Measurements from ENCODE around the gene NHLRC2.
"Not testable (repeated sequence)": the region's sequence is repeated elsewhere in the genome, so short reads cannot be mapped to it uniquely, and the experiment has no call there.

The NHLRC2 gene

GRCh38 chr10:113854013-113854760 lies at the start of gene NHLRC2, which contains the start of gene DCLRE1A:
TSS of gene NHLRC2 (plus strand) at chr10:113854661. CDS start at chr10:113854873, 212 bp downstream.
TSS of gene DCLRE1A (minus strand) at chr10:113854082. CDS start at chr10:113853182, 900 bp downstream.
- Histone ChIP-seq H3K36me3 (ENCODE audit: control insufficient read depth, insufficient read depth, low read length, severe bottlenecking) (no peaks in the 10 kb centered on the region), H3K4me3 (ENCODE audit: low read length) (peak within 1 kb of the TSS; percentile 98), H3K9me3 (ENCODE audit: control insufficient read depth, low read length) (no peaks in the 10 kb centered on the region), H3K27me3 (replicated peaks; ENCODE audit: control insufficient read depth, insufficient read depth, low read length) (no peaks in the 10 kb centered on the region), H3K4me1 (ENCODE audit: control insufficient read depth, insufficient read depth, low read length) (peaks cover 32% of the 10 kb centered on the region), H3K9ac (ENCODE audit: low read length) (peak within 1 kb of the TSS; percentile 98)
- DNase-seq (ENCODE audit: low read depth), result peak; percentile 90

- H3K27me3 ChIP-seq (replicated peaks; ENCODE audit: control insufficient read depth, insufficient read depth, low read length), result peaks cover 48% of the 10 kb centered on the region
- DNase-seq (ENCODE audit: low read depth), result no peak
- no peaks in the 10 kb centered on the region for H3K9me3 ChIP-seq (ENCODE audit: control insufficient read depth, low read length)
- H3K36me3 ChIP-seq (ENCODE audit: control insufficient read depth, insufficient read depth, low read length, severe bottlenecking), result no peaks in the 10 kb centered on the region
- H3K9ac ChIP-seq (ENCODE audit: low read length), result no peak overlapping the region
- no peak overlapping the region for H3K4me3 ChIP-seq (ENCODE audit: low read length)
- H3K4me1 ChIP-seq (ENCODE audit: control insufficient read depth, insufficient read depth, low read length), result no peaks in the 10 kb centered on the region
Measured at GRCh38 chr10:113806503-113806902, 48.0 kb upstream of the NHLRC2 start.

- H3K36me3 ChIP-seq (ENCODE audit: control insufficient read depth, insufficient read depth, low read length, severe bottlenecking), result no peaks in the 10 kb centered on the region
- H3K9ac ChIP-seq (ENCODE audit: low read length), result no peak overlapping the region
- H3K9me3 ChIP-seq (ENCODE audit: control insufficient read depth, low read length), result peaks cover 5% of the 10 kb centered on the region
- no peaks in the 10 kb centered on the region for H3K4me1 ChIP-seq (ENCODE audit: control insufficient read depth, insufficient read depth, low read length)
- H3K27me3 ChIP-seq (replicated peaks; ENCODE audit: control insufficient read depth, insufficient read depth, low read length), result peaks cover 37% of the 10 kb centered on the region
- DNase-seq (ENCODE audit: low read depth), result no peak
- H3K4me3 ChIP-seq (ENCODE audit: low read length), result no peak overlapping the region
Measured at GRCh38 chr10:113808168-113808567, 46.3 kb upstream of the NHLRC2 start.

- not testable (repeated sequence) for H3K4me3 ChIP-seq (ENCODE audit: low read length); H3K9me3 ChIP-seq (ENCODE audit: control insufficient read depth, low read length); H3K4me1 ChIP-seq (ENCODE audit: control insufficient read depth, insufficient read depth, low read length); H3K36me3 ChIP-seq (ENCODE audit: control insufficient read depth, insufficient read depth, low read length, severe bottlenecking); H3K9ac ChIP-seq (ENCODE audit: low read length); DNase-seq (ENCODE audit: low read depth)
- H3K27me3 ChIP-seq (replicated peaks; ENCODE audit: control insufficient read depth, insufficient read depth, low read length), result peaks cover 15% of the 10 kb centered on the region
Measured at GRCh38 chr10:113814700-113815099, 39.8 kb upstream of the NHLRC2 start.

GRCh38 chr10:113819989-113820388 lies 34.5 kb upstream of the NHLRC2 start:
- Histone ChIP-seq H3K9ac (ENCODE audit: low read length) (no peak overlapping the region), H3K4me3 (ENCODE audit: low read length) (no peak overlapping the region)

GRCh38 chr10:113820507-113820906 lies 34.0 kb upstream of the NHLRC2 start:
- Histone ChIP-seq H3K9ac (ENCODE audit: low read length) (no peak overlapping the region), H3K36me3 (ENCODE audit: control insufficient read depth, insufficient read depth, low read length, severe bottlenecking) (no peaks in the 10 kb centered on the region), H3K4me1 (ENCODE audit: control insufficient read depth, insufficient read depth, low read length) (no peaks in the 10 kb centered on the region), H3K27me3 (replicated peaks; ENCODE audit: control insufficient read depth, insufficient read depth, low read length) (peaks cover 17% of the 10 kb centered on the region), H3K4me3 (ENCODE audit: low read length) (no peak overlapping the region), H3K9me3 (ENCODE audit: control insufficient read depth, low read length) (no peaks in the 10 kb centered on the region)
- DNase-seq (ENCODE audit: low read depth), result no peak

More at GRCh38 chr10:113819989-113820388, 34.5 kb upstream of the NHLRC2 start:
- no peaks in the 10 kb centered on the region for H3K36me3 ChIP-seq (ENCODE audit: control insufficient read depth, insufficient read depth, low read length, severe bottlenecking)
- peaks cover 17% of the 10 kb centered on the region for H3K27me3 ChIP-seq (replicated peaks; ENCODE audit: control insufficient read depth, insufficient read depth, low read length)
- H3K4me1 ChIP-seq (ENCODE audit: control insufficient read depth, insufficient read depth, low read length), result no peaks in the 10 kb centered on the region
- no peak for DNase-seq (ENCODE audit: low read depth)
- H3K9me3 ChIP-seq (ENCODE audit: control insufficient read depth, low read length), result no peaks in the 10 kb centered on the region

- not testable (repeated sequence) for H3K4me1 ChIP-seq (ENCODE audit: control insufficient read depth, insufficient read depth, low read length); H3K9me3 ChIP-seq (ENCODE audit: control insufficient read depth, low read length); DNase-seq (ENCODE audit: low read depth); H3K36me3 ChIP-seq (ENCODE audit: control insufficient read depth, insufficient read depth, low read length, severe bottlenecking); H3K9ac ChIP-seq (ENCODE audit: low read length); H3K4me3 ChIP-seq (ENCODE audit: low read length)
- H3K27me3 ChIP-seq (replicated peaks; ENCODE audit: control insufficient read depth, insufficient read depth, low read length), result peaks cover 17% of the 10 kb centered on the region
Measured at GRCh38 chr10:113821306-113821705, 33.2 kb upstream of the NHLRC2 start.

GRCh38 chr10:113822174-113822573 lies 32.3 kb upstream of the NHLRC2 start:
- no peaks in the 10 kb centered on the region for H3K4me1 ChIP-seq (ENCODE audit: control insufficient read depth, insufficient read depth, low read length)
- no peak overlapping the region for H3K9ac ChIP-seq (ENCODE audit: low read length)
- H3K4me3 ChIP-seq (ENCODE audit: low read length), result no peak overlapping the region
- DNase-seq (ENCODE audit: low read depth), result no peak
- no peaks in the 10 kb centered on the region for H3K9me3 ChIP-seq (ENCODE audit: control insufficient read depth, low read length)
- H3K36me3 ChIP-seq (ENCODE audit: control insufficient read depth, insufficient read depth, low read length, severe bottlenecking), result no peaks in the 10 kb centered on the region
- peaks cover 17% of the 10 kb centered on the region for H3K27me3 ChIP-seq (replicated peaks; ENCODE audit: control insufficient read depth, insufficient read depth, low read length)

GRCh38 chr10:113823389-113823788 lies 31.1 kb upstream of the NHLRC2 start:
- Histone ChIP-seq H3K4me1 (ENCODE audit: control insufficient read depth, insufficient read depth, low read length) (no peaks in the 10 kb centered on the region), H3K9ac (ENCODE audit: low read length) (no peak overlapping the region), H3K27me3 (replicated peaks; ENCODE audit: control insufficient read depth, insufficient read depth, low read length) (peaks cover 17% of the 10 kb centered on the region), H3K36me3 (ENCODE audit: control insufficient read depth, insufficient read depth, low read length, severe bottlenecking) (no peaks in the 10 kb centered on the region), H3K9me3 (ENCODE audit: control insufficient read depth, low read length) (no peaks in the 10 kb centered on the region), H3K4me3 (ENCODE audit: low read length) (no peak overlapping the region)
- DNase-seq (ENCODE audit: low read depth), result no peak

GRCh38 chr10:113825791-113826190 lies 28.7 kb upstream of the NHLRC2 start:
- no peaks in the 10 kb centered on the region for H3K9me3 ChIP-seq (ENCODE audit: control insufficient read depth, low read length)
- no peak overlapping the region for H3K4me3 ChIP-seq (ENCODE audit: low read length)
- H3K27me3 ChIP-seq (replicated peaks; ENCODE audit: control insufficient read depth, insufficient read depth, low read length), result peaks cover 5% of the 10 kb centered on the region
- no peaks in the 10 kb centered on the region for H3K4me1 ChIP-seq (ENCODE audit: control insufficient read depth, insufficient read depth, low read length)
- no peak for DNase-seq (ENCODE audit: low read depth)
- no peaks in the 10 kb centered on the region for H3K36me3 ChIP-seq (ENCODE audit: control insufficient read depth, insufficient read depth, low read length, severe bottlenecking)
- H3K9ac ChIP-seq (ENCODE audit: low read length), result no peak overlapping the region

- not testable (repeated sequence) for H3K36me3 ChIP-seq (ENCODE audit: control insufficient read depth, insufficient read depth, low read length, severe bottlenecking); H3K9ac ChIP-seq (ENCODE audit: low read length); H3K4me3 ChIP-seq (ENCODE audit: low read length); H3K27me3 ChIP-seq (replicated peaks; ENCODE audit: control insufficient read depth, insufficient read depth, low read length); H3K4me1 ChIP-seq (ENCODE audit: control insufficient read depth, insufficient read depth, low read length); H3K9me3 ChIP-seq (ENCODE audit: control insufficient read depth, low read length); DNase-seq (ENCODE audit: low read depth)
Measured at GRCh38 chr10:113828567-113828966, 25.9 kb upstream of the NHLRC2 start.

GRCh38 chr10:113842171-113842570 lies 12.3 kb upstream of the NHLRC2 start:
- Histone ChIP-seq H3K4me3 (ENCODE audit: low read length) (no peak overlapping the region), H3K9ac (ENCODE audit: low read length) (no peak overlapping the region), H3K36me3 (ENCODE audit: control insufficient read depth, insufficient read depth, low read length, severe bottlenecking) (peaks cover 2% of the 10 kb centered on the region), H3K4me1 (ENCODE audit: control insufficient read depth, insufficient read depth, low read length) (no peaks in the 10 kb centered on the region), H3K9me3 (ENCODE audit: control insufficient read depth, low read length) (no peaks in the 10 kb centered on the region), H3K27me3 (replicated peaks; ENCODE audit: control insufficient read depth, insufficient read depth, low read length) (no peaks in the 10 kb centered on the region)
- DNase-seq (ENCODE audit: low read depth), result no peak

All from adipocyte (in vitro differentiated cells).